HG03575 (cell line): ENCODE results near the gene TADA2A.
"Not testable (repeated sequence)": the region's sequence is repeated elsewhere in the genome, so short reads cannot be mapped to it uniquely, and the experiment has no call there.

Experiments used
- ATAC-seq: cut with Tn5 transposase; IDR thresholded peaks from one replicate; pipeline ENCODE4 v1.9.1; 2021; ENCODE audit not compliant: unreplicated experiment, insufficient number of reproducible peaks, low FRiP score; ENCODE audit errors: extremely low read depth

Gene TADA2A

GRCh38 chr17:37447641-37448040, 41.0 kb downstream of the TADA2A start:
- ATAC-seq = no peak

- ATAC-seq = no peak
These were observed 43.4 kb downstream of the TADA2A start for GRCh38 chr17:37450112-37450511.

- not testable (repeated sequence) for ATAC-seq
These were observed 51.1 kb downstream of the TADA2A start for GRCh38 chr17:37457801-37458200.

DNA sequence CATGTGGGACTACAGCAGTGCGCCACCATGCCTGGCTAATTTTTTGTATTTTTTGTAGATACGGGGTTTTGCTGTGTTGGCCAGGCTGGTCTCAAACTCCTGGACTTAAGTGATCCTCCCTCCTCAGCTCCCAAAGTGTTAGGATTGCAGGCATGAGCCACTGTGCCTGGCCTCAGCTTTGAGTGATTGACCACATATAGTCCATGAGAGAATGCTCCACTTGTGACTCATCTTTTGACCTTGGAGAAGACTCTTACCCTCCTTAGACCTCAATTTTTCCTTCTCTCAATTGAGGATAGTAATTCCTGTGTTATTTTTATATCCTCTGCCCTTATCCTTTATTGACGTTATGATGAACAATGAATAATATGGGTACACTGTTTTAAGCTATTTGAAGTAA, 52.1 kb downstream of the TADA2A start:
- no peak for ATAC-seq

DNA sequence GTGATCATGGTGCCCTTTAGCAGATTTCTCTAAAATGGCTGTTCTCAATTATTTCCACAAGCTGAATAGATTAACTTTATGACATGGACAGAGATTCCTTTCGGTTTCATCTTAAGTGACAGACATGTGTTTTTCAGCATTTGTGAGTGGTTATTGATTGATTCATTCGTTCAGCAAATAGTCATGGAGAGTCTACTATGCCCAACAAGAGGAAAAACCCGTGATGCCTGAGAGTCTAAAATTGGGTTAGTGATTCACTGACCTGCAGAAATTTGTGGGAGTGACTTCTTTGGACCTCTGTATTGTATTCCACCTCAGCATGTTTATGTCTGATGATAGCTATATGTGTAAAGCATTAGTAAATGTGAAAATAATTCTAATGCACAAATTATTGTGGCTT, 55.0 kb downstream of the TADA2A start:
- ATAC-seq = no peak

DNA sequence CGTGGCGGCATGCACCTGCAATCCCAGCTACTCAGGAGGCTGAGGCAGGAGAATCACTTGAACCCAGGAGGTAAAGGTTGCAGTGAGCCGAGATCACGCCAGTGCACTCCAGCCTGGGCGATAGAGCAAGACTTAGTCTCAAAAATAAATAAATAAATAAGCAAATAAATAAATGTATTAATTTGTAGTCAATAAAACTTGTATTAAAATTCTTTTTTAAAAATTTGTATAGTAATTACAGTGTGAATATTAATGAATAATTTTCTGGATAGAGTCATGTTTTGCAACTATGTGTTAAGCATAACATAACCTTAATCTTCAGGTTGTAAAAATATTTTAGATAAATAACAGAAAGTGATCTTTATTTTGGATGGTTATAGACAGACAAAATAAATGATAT, 55.8 kb downstream of the TADA2A start:
- ATAC-seq = no peak

- ATAC-seq = no peak
These were observed 56.4 kb downstream of the TADA2A start for GRCh38 chr17:37463039-37463438.

GRCh38 chr17:37465069-37465616, 58.5 kb downstream of the TADA2A start:
- ATAC-seq = no peak

DNA sequence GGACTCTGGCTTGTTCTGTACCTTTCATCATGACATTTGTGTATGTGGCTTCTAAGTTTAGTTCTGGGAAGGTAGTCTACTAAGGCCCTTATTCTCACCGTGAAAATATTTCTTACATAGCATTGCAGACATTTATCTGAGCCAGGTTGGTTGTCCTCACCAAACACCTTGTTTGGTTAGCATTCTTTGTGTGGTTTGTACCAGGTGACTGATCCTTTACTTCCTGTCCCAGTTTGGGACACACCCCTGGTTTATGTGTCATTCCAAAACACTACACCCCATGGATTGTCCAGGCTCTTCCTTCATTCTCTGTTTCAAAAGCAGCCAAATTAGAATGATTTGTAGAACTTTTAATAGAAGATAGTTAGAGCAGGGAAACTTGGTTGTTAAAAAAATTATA, 59.8 kb downstream of the TADA2A start:
- no peak for ATAC-seq

- ATAC-seq = no peak
These were observed 63.5 kb downstream of the TADA2A start for GRCh38 chr17:37470181-37470580.

DNA sequence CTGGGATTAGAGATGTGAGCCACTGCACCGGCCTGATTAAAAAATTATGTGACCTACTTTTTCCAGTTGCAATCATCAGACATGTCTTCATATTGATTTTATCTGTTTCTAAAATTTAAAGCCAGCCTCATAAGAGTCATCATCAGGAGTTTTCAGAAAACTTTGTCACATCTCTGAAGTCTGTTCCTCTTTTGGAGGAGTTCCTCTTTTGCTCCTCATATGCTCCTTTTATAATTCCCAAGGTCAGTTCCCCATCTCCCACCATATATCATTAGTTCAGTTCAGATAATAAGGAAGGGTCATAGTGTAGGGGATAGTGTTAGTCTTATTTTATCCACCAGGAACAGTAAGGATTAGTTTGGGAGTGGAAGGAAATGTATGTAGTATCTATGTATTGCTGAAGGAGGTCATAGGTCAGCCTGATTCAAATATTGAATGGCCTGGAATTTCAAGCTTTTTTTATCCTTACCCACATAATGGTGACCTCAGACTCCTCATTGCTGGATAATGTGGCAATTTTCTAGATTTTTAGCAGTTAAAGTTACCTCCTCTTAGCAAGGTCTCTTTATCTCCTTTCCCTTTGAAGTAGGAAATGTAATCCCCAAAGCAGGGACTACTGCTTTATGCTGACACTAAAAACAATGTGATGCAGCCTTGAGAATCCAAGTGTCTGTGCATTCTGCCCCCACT, 69.2 kb downstream of the TADA2A start:
- ATAC-seq = no peak

GRCh38 chr17:37476431-37477120, 69.9 kb downstream of the TADA2A start:
- ATAC-seq = no peak

DNA sequence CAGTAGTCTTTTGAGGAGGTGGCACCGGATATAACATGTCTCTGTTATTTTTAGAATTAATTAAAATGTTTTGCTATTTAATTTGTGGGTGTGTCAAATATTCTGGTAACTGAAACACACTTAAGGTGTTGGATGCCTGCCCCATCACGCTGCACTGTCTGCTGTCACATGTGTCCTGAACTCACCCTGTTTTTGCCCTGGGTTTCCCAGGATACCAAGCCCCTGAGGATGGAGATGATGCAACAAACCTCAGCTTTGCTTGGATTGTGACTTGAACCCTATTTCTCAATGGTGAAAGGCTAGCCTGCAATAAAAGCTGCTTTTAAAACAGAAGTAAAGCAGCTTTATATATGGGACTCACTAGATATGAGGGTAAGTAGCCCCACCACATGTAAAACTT, 71.5 kb downstream of the TADA2A start:
- no peak for ATAC-seq

DNA sequence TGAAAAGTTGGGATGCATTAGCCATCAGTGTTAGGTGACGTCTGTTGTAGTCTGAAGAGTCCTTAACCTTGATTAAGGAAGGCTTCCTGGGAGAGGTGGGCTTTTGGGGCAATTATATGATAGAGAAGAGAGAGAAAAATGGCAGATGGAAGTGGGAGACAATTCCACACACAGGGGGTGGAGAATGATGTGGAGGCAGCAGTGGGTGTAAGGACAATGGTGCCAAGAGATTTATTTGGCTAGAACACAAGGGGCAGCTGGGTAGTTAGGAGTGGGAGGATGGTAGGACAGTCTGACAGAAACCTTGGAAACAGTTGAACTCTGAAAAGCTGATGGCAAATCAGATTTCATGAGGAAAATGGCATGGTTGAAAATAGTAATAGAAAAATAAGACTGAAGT, 72.3 kb downstream of the TADA2A start:
- no peak for ATAC-seq

DNA sequence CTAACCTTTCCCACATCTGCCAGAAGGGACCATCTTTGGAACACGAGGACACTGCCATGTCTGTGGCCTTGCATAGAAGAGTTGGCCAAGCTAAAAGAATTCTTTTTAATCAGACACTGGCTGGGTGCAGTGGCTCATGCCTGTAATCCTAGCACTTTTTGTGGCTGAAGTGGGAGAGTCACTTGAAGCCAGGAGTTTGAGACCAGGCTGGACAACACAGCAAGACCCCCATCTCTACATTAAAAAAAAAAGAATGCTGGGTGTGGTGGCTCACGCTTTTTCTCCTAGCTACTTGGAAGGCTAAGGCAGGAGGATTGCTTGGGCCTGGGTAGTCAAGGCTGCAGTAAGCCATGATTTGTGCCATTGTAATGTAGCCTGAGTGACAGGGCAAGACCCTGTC, 73.7 kb downstream of the TADA2A start:
- ATAC-seq = no peak

GRCh38 chr17:37481001-37481665, 74.4 kb downstream of the TADA2A start:
- no peak for ATAC-seq

- ATAC-seq = no peak
These were observed 76.8 kb downstream of the TADA2A start for GRCh38 chr17:37483311-37484039.

- ATAC-seq = no peak
These were observed 79.4 kb downstream of the TADA2A start for GRCh38 chr17:37485938-37486570.

GRCh38 chr17:37488009-37488604, 81.4 kb downstream of the TADA2A start:
- no peak for ATAC-seq
